K562 (cell line): ENCODE results near the gene IFT52. TPM values are rescaled to one million over a fixed set of nuclear protein-coding genes. Genes with fewer than 3 reads are reported as not detected.

ENCODE experiments used
- ATF1 ChIP-seq, 2 experiments: fragments of 450-650 bp in 1 of 2; IDR thresholded peaks; 2 replicates each; pipeline ENCODE4 v1.6.1; 2016; ENCODE audit warnings: missing compliant biosample characterization in 1 of 2, missing genetic modification characterization in 1 of 2
- BHLHE40 ChIP-seq: IDR thresholded peaks from 2 replicates; pipeline ENCODE4 v1.6.1; 2011; ENCODE audit warnings: low read length, improper control_type of control experiment
- BRCA1 ChIP-seq, 2 experiments: fragments of 450-650 bp in 1 of 2; sonication (generic) in 1 of 2; formaldehyde crosslinking in 1 of 2; IDR thresholded peaks; 2 replicates each; pipeline versions ENCODE4 v1.5.0 to v1.6.1; 2017 to 2020; ENCODE audit warnings: mild to moderate bottlenecking in 1 of 2, missing genetic modification reagents in 1 of 2
- FOS ChIP-seq: IDR thresholded peaks from 3 replicates; pipeline ENCODE4 v1.6.1; 2011; ENCODE audit not compliant: insufficient read length; ENCODE audit errors: extremely low read depth
- GATA2 ChIP-seq: sonication (generic); formaldehyde crosslinking; IDR thresholded peaks from 2 replicates; pipeline ENCODE4 v1.4.0; 2020; ENCODE audit warnings: mild to moderate bottlenecking, missing genetic modification reagents
- HNRNPUL1 ChIP-seq: fragments of 200-400 bp; formaldehyde crosslinking; IDR thresholded peaks from 2 replicates; pipeline ENCODE4 v1.6.1; 2017; ENCODE audit warnings: low read length
- IRF9 ChIP-seq: fragments of 450-650 bp; IDR thresholded peaks from 2 replicates; pipeline ENCODE4 v1.6.1; 2016; ENCODE audit warnings: missing biosample characterization, missing genetic modification characterization
- KDM2B ChIP-seq: fragments of 250-450 bp; sonication (Bioruptor Pico); IDR thresholded peaks from 2 replicates; pipeline ENCODE4 v1.8.0; 2021; ENCODE audit warnings: mild to moderate bottlenecking, moderate library complexity
- MCM2 ChIP-seq: fragments of 450-650 bp; IDR thresholded peaks from 2 replicates; pipeline ENCODE4 v1.6.1; 2017; ENCODE audit warnings: low read depth, mild to moderate bottlenecking
- NBN ChIP-seq: fragments of 450-650 bp; IDR thresholded peaks from 2 replicates; pipeline ENCODE4 v1.6.1; 2016; ENCODE audit warnings: low read depth, mild to moderate bottlenecking
- NCOA4 ChIP-seq: fragments of 450-650 bp; IDR thresholded peaks from 2 replicates; pipeline ENCODE4 v1.6.1; 2018; ENCODE audit warnings: mild to moderate bottlenecking; ENCODE audit not compliant: partially characterized antibody
- NR2C1 ChIP-seq, 2 experiments: fragments of 450-650 bp; IDR thresholded peaks; 2 replicates each; pipeline ENCODE4 v1.6.1; 2017; ENCODE audit warnings: mild to moderate bottlenecking in 2 of 2, antibody characterized with exemption in 1 of 2, inconsistent platforms in 1 of 2, missing compliant biosample characterization in 1 of 2, missing genetic modification characterization in 1 of 2
- SREBF2 ChIP-seq: sonication (generic); formaldehyde crosslinking; IDR thresholded peaks from 2 replicates; pipeline ENCODE4 v1.4.0; 2020; ENCODE audit warnings: mild to moderate bottlenecking, missing genetic modification reagents
- TGIF2 ChIP-seq: sonication (generic); formaldehyde crosslinking; IDR thresholded peaks from 2 replicates; pipeline ENCODE4 v1.8.1; 2022; ENCODE audit warnings: mild to moderate bottlenecking, missing genetic modification reagents, moderate library complexity
- XRCC3 ChIP-seq: fragments of 450-650 bp; IDR thresholded peaks from 2 replicates; pipeline ENCODE4 v1.6.1; 2017; ENCODE audit warnings: mild to moderate bottlenecking, moderate library complexity
- XRCC4 ChIP-seq: IDR thresholded peaks from one replicate; pipeline ENCODE4 v1.6.1; 2011; ENCODE audit not compliant: insufficient read depth, insufficient read length; ENCODE audit errors: extremely low read depth
- XRCC5 ChIP-seq: fragments of 200-400 bp; formaldehyde crosslinking; IDR thresholded peaks from 2 replicates; pipeline ENCODE4 v1.6.1; 2017; ENCODE audit warnings: low read depth, mild to moderate bottlenecking, low read length
- ZKSCAN8 ChIP-seq: fragments of 200-800 bp; sonication (Bioruptor generic); IDR thresholded peaks from 2 replicates; pipeline ENCODE4 v1.6.1; 2016; ENCODE audit warnings: missing genetic modification characterization, missing compliant biosample characterization
- ZNF121 ChIP-seq: sonication (generic); formaldehyde crosslinking; conservative IDR thresholded peaks from 2 replicates; pipeline ENCODE4 v1.8.0; 2022; ENCODE audit warnings: missing genetic modification reagents
- ZNF146 ChIP-seq: IDR thresholded peaks from one replicate; pipeline ENCODE4 v1.6.1; 2018; ENCODE audit warnings: missing compliant biosample characterization; ENCODE audit not compliant: unreplicated experiment
- ZNF282 ChIP-seq: sonication (generic); formaldehyde crosslinking; IDR thresholded peaks from 2 replicates; pipeline ENCODE4 v1.8.1; 2023; ENCODE audit warnings: missing genetic modification reagents
- ZNF551 ChIP-seq: fragments of 250-450 bp; sonication (Bioruptor Pico); IDR thresholded peaks from 2 replicates; pipeline ENCODE4 v1.5.0; 2021; ENCODE audit warnings: mild to moderate bottlenecking, moderate library complexity
- ZNF644 ChIP-seq: fragments of 200-800 bp; sonication (Bioruptor generic); IDR thresholded peaks from 2 replicates; pipeline ENCODE4 v1.6.1; 2016; ENCODE audit warnings: low read depth, missing genetic modification characterization, missing compliant biosample characterization
- polyA plus RNA-seq, 8 experiments: library from polyadenylated mRNA; depleted of rRNA in 4 of 8; stranded (reverse) in 5 of 8; unstranded in 3 of 8; fragments of >200 nt; fragmentation: Nextera tagmentation in 2 of 8; fragmentation: Illumina TruSeq in 1 of 8; extraction: Ambion mirVana in 2 of 8; extraction: Trizol in 1 of 8; gene quantifications; 2 replicates each; pipeline versions ENCODE4 v1.2.1 to v1.2.3, GENCODE V29; 2011 to 2014; ENCODE audit warnings: inconsistent platforms in 1 of 8, missing spikeins in 1 of 8
- total RNA-seq, 7 experiments: library from RNA; depleted of rRNA in 6 of 7; stranded (reverse); fragments of >200 nt in 6 of 7; fragmentation: Illumina TruSeq in 2 of 7; extraction: Trizol in 2 of 7; gene quantifications; 2 replicates each; pipeline versions ENCODE4 v1.2.1 to v1.2.3, GENCODE V29; 2011 to 2021; ENCODE audit warnings: low replicate concordance in 1 of 7
- TF ChIP-seq, protein P1 (sequence below), 3 experiments: IDR thresholded peaks in 2 of 3; conservative IDR thresholded peaks in 1 of 3; 2 replicates each; pipeline ENCODE4 v1.5.1; 2011 to 2012; ENCODE audit warnings: low read length in 3 of 3, mild to moderate bottlenecking in 3 of 3, control low read depth in 2 of 3, improper control_type of control experiment in 1 of 3, inconsistent platforms in 1 of 3, low read depth in 1 of 3, mixed read lengths in 1 of 3, moderate library complexity in 1 of 3; ENCODE audit not compliant: insufficient read depth in 2 of 3
- TF ChIP-seq, protein P2 (sequence below): fragments of 250-450 bp; sonication (Bioruptor Pico); IDR thresholded peaks from 2 replicates; pipeline ENCODE4 v1.5.0; 2022; ENCODE audit warnings: mild to moderate bottlenecking

Gene IFT52
- total and polyA plus RNA-seq, 9 of the 15 experiments (the other 6 are each of a cell fraction or from before 2014, with no cell fraction given) = 11.0 to 31.4 (median 20.4) TPM

- TF ChIP-seq ZKSCAN8 (CRISPR knock-in tag) (peak; percentile 66; the same call in 1 of the 2 replicates), ZNF121 (CRISPR knock-in tag) (peak; percentile 91), HNRNPUL1 (no peak), ZNF282 (CRISPR knock-in tag) (no peak), ZNF146 (CRISPR knock-in tag) (no peak), BHLHE40 (no peak; the same call in 1 of the 2 replicates), ATF1 (CRISPR knock-in tag; IDR thresholded peaks at IDR 0.05) (no peak; the same call in 1 of the 2 replicates), ATF1 (tag; IDR thresholded peaks at IDR 0.05) (peak; percentile 95), IRF9 (tag) (no peak), GATA2 (CRISPR knock-in tag) (peak; percentile 88), ZNF644 (tag) (0 out of 2 replicates have a peak, but pooled peaks have one; percentile 24), MCM2 (no peak), ZNF551 (CRISPR knock-in tag) (no peak), SREBF2 (CRISPR knock-in tag) (no peak), KDM2B (no peak), XRCC3 (no peak), NBN (peak; percentile 66; the same call in 1 of the 2 replicates), NCOA4 (no peak), XRCC4 (no peak), NR2C1 (IDR thresholded peaks at IDR 0.05) (peak; percentile 84), NR2C1 (tag; IDR thresholded peaks at IDR 0.05) (peak; percentile 90), BRCA1 (IDR thresholded peaks at IDR 0.05) (no peak), BRCA1 (CRISPR knock-in tag; IDR thresholded peaks at IDR 0.05) (no peak), TGIF2 (CRISPR knock-in tag) (no peak), FOS (no peak), XRCC5 (no peak)
- TF ChIP-seq, protein P1, sequence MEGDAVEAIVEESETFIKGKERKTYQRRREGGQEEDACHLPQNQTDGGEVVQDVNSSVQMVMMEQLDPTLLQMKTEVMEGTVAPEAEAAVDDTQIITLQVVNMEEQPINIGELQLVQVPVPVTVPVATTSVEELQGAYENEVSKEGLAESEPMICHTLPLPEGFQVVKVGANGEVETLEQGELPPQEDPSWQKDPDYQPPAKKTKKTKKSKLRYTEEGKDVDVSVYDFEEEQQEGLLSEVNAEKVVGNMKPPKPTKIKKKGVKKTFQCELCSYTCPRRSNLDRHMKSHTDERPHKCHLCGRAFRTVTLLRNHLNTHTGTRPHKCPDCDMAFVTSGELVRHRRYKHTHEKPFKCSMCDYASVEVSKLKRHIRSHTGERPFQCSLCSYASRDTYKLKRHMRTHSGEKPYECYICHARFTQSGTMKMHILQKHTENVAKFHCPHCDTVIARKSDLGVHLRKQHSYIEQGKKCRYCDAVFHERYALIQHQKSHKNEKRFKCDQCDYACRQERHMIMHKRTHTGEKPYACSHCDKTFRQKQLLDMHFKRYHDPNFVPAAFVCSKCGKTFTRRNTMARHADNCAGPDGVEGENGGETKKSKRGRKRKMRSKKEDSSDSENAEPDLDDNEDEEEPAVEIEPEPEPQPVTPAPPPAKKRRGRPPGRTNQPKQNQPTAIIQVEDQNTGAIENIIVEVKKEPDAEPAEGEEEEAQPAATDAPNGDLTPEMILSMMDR (IDR thresholded peaks at IDR 0.05 in 2 of 3, conservative IDR thresholded peaks at IDR 0.05 in 1 of 3; ENCODE audit: insufficient read depth in 2 of 3, low read depth in 1 of 3, low read length in 3 of 3) = no peak
- TF ChIP-seq, protein P2, sequence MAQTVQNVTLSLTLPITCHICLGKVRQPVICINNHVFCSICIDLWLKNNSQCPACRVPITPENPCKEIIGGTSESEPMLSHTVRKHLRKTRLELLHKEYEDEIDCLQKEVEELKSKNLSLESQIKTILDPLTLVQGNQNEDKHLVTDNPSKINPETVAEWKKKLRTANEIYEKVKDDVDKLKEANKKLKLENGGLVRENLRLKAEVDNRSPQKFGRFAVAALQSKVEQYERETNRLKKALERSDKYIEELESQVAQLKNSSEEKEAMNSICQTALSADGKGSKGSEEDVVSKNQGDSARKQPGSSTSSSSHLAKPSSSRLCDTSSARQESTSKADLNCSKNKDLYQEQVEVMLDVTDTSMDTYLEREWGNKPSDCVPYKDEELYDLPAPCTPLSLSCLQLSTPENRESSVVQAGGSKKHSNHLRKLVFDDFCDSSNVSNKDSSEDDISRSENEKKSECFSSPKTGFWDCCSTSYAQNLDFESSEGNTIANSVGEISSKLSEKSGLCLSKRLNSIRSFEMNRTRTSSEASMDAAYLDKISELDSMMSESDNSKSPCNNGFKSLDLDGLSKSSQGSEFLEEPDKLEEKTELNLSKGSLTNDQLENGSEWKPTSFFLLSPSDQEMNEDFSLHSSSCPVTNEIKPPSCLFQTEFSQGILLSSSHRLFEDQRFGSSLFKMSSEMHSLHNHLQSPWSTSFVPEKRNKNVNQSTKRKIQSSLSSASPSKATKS (CRISPR knock-in tag) = no peak
Observed at GRCh38 chr20:43690943-43691598, 100.3 kb downstream of the IFT52 start (continued).
